ENCODE results near the gene PHF2. TPM values are rescaled to one million over a fixed set of nuclear protein-coding genes. Genes with fewer than 3 reads are reported as not detected.
A peak's percentile ranks its signal among the peaks of the same experiment; 100 is the strongest.

Gene PHF2
- total RNA-seq, 1 donor from 2014 or later: 13.9 TPM

GRCh38 chr9:93586290-93587057, 10.1 kb downstream of the PHF2 start:
- no peak for DNase-seq (ENCODE audit: low read depth in 2 of 2)

GRCh38 chr9:93587284-93587650, 10.9 kb downstream of the PHF2 start:
- no peak for DNase-seq (ENCODE audit: low read depth in 2 of 2)

DNA sequence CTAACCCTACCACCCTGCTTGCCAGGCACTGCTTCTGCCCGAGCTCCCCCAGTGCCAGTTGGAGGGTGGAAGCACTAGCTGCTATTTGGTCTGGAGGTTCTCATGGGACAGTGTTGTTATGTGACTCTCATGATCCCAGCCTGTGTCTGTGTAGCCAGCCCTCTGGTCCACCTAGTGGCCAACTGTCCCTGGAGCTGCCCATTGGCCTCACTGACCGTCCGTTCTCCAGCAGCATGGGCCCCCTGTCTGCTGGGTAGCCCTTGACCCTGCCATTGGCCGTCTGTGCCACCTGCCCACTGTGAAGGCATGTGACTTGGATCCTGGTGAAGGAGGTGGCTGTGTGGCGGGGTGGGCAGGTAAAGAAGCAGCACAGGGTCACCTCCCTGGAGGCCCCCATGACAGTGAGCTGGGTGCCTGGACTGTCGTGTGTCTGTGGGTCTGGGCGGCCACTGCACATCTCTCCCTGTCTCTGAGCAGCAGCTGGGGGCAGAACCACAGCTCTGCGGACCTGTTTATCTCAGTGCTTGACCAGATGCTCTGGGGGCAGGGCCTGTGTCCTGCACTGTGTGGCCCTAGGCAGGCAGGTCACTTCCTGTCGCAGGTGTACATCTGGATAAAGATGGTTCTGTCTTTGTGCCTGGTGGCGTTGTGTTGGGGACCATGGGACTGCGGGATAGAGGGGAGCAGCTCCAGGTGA, 11.4 kb downstream of the PHF2 start:
- DNase-seq (ENCODE audit: low read depth in 2 of 2): peak in 1 of 2 donors; percentile 44

DNA sequence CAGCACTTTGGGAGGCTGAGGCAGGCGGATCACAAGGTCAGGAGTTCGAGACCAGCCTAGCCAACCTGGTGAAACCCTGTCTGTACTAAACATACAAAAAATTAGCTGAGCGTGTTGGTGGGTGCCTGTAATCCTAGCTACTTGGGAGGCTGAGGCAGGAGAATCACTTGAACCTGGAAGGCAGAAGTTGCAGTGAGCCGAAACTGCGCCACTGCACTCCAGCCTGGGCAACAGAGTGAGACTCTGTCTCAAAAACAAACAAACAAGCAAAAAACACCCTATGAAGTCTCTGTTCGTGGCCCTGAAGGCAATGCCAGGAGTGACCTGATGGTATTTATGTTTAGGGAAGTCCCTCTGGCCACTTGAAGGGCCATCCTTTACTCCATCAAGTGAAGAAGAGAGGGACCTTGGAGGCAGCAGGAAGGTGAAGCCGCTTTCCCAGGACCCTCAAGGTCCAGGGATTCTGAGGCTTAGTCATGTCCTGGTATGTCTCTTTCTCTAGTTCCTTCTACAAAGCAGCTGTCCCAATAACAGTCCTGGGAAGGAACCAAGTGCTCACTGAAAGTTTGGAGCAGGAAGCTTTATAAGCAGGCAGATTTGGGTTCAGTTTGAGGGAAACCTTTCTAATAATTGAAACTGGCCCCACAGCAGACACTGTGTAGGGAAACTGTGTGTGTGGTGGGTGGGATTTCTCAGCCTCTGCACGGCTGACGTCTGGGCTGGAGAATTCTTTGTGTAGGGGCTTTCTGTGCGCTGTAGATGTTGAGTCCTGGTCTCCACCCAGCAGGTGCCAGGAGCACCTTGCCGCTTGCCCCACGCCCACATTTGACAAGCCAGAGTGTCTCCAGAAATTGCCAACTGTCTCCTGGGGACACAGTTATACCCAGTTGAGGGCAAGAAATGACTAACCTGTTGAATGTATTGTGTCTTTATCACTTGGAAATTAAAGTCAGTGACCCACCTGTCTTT, 12.5 kb downstream of the PHF2 start:
- DNase-seq (ENCODE audit: low read depth in 2 of 2): peak in 1 of 2 donors; percentile 48

DNA sequence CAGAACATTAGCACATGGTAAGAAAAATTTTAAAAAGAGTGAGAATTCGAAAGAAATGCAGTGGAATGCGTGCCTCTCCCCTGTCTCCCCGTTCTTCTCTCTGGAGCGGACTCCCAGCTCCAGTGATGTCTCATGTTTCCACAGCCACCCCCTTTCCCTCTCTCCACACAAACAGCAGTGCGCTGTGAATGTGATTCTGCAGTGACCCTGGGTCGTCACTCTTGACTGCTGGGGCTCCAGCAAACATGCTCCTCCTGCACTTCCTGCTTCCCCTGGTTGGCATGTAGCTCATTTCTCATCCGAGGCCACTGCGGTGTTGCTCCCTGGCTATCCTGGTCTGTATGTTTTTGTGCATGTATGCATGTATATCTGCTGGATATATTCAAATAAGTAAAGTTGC, 13.3 kb downstream of the PHF2 start:
- DNase-seq (ENCODE audit: low read depth in 2 of 2): peak; percentile 56 to 67

DNA sequence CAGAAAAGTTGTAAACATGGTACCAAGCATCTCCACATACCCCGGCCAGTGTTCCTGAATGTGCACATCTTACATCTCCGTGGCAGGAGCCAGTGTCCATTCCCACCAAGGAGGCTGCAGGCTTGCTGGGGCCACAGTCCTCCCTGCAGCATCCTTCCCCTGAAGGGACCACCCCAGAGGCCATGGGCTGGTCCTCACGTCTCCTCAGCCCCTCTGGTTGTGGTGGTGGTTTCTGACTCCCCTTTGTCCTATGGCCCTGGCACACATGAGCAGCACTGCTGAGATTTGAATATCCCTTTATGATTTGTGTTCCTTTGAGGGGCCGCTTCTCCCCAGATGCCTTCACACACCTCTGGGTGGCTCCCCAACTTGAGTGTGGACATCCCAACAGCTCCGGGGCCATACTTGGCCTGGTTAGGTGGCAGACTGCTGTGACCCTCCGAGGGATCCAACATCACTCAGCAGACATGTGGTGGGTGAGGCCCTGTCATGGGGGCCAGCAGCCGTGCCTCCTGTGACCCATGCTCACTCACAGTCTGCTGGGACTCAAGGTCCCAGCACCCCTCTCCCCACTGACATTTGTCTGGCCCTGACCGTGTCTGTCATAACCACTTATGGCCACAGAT, 14.3 kb downstream of the PHF2 start:
- no peak for DNase-seq (ENCODE audit: low read depth in 2 of 2)

DNA sequence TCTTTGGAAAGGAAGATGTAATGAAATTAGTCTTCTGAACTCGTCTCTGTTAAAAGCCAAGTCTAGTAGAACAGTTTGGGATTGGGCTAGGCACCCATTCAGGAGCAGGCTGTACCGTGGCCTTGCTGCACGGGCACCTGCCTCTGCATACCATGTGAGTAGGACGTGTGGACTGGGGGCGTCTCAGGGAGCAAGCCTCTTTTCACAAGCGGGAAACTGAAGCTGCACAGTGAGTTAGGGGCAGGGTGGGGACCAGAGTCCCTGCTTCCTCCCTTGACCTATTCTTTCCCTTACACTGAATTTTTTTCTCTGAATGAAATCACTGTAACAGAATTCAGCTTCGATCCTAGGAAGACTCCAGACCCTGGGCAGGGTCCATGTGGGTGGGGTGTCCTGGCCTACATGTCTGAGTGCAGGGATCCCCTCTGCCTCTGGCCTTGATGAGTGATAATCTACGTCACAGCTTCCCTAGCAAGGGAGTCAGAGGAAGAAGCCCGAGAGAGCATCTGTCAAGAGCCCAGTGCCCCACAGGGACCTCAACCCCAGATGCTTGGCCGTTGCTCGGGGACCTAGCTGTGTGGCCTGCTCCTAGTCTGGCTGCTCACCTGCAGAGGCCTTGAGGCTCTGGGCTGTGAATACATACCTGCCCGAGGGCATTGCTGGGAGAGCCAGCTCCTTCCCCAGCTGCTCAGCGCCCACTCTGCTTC, 15.1 kb downstream of the PHF2 start:
- no peak for DNase-seq (ENCODE audit: low read depth in 2 of 2)

GRCh38 chr9:93592008-93592642, 15.7 kb downstream of the PHF2 start:
- DNase-seq (ENCODE audit: low read depth in 2 of 2): no peak

- no peak for DNase-seq (ENCODE audit: low read depth in 2 of 2)
These were observed 16.2 kb downstream of the PHF2 start for GRCh38 chr9:93592643-93593021.

DNA sequence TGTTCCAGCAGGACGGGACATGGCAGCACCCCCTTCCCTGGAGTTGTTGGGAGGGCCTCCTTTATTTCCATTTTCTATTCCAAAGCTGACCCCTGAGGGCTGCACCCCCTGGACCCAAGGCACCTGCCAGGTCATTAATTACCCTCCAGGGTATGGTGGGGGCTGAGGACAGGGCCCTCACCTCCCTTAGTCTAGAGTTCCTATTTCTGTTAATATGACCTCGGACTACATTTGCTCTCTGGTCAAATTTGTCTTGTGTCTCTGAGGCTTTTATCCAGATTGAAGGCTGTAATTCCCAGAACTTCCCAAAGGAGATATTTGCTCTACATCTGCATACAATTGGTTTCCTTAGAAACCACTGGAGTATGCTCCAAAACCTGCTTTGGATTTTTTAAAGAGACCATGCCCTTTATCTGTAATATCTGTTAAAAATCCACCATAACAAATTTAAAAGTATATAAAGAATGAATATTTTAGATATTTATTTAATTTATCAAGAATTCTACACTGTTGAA, 16.8 kb downstream of the PHF2 start:
- DNase-seq (ENCODE audit: low read depth in 2 of 2): no peak

GRCh38 chr9:93594041-93594756, 17.8 kb downstream of the PHF2 start:
- DNase-seq (ENCODE audit: low read depth in 2 of 2): no peak

GRCh38 chr9:93595461-93595860, 19.1 kb downstream of the PHF2 start:
- DNase-seq (ENCODE audit: low read depth in 2 of 2): no peak

DNA sequence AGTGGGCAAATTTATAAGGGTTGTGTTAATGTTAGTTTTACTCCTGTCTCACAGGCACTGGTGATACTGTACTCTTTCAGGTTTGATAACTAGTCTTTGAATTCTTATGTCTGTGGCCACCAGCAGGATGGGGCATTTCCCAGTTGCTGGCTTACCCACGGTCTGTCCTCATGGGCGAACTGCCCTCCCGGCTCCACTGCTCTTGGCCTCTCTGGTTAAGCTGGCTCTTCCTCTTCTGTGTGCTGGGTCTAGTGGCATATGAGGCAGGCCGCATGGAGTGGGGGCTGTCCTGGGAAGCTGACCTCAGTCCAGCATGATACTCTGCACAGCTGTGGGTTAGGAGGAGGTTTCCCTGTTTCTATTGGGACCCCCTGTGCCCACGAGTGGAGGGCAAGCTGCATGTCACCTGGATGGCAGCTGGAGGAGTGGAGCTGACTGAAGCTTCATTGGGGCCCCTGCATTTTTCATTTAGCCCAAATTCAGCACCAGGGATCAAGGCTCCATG, 19.5 kb downstream of the PHF2 start:
- DNase-seq (ENCODE audit: low read depth in 2 of 2): no peak

GRCh38 chr9:93596399-93596798, 20.0 kb downstream of the PHF2 start:
- no peak for DNase-seq (ENCODE audit: low read depth in 2 of 2)

- no peak for DNase-seq (ENCODE audit: low read depth in 2 of 2)
These were observed 20.8 kb downstream of the PHF2 start for GRCh38 chr9:93597142-93597706.

GRCh38 chr9:93597871-93598646, 21.7 kb downstream of the PHF2 start:
- DNase-seq (ENCODE audit: low read depth in 2 of 2): no peak

GRCh38 chr9:93598647-93599241, 22.4 kb downstream of the PHF2 start:
- peak; percentile 39 to 86 for DNase-seq (ENCODE audit: low read depth in 2 of 2)

Data from lung microvascular endothelial cell (primary cell).